HEK293T (cell line): ENCODE measurements around the gene ARVCF.

Experiments used
- CTCF ChIA-PET: fragments of 350-600 bp; formaldehyde crosslinking; extraction: SDS; loops from one replicate; lab custom pipeline; 2021; ENCODE audit warnings: antibody characterized with exemption, inconsistent platforms; lab: Yijun Ruan, JAX
- POLR2A ChIA-PET: fragments of 350-600 bp; formaldehyde crosslinking; extraction: SDS; loops from one replicate; lab custom pipeline; 2020; ENCODE audit warnings: antibody characterized with exemption, inconsistent platforms; lab: Yijun Ruan, JAX
- DNase-seq: peaks from one replicate; pipeline ENCODE4 v3.0.0; 2012; ENCODE audit warnings: mixed read lengths; ENCODE audit errors: extremely low spot score
- ARNT ChIP-seq: fragments of 450-650 bp; IDR thresholded peaks from 2 replicates; pipeline ENCODE4 v1.6.1; 2017; ENCODE audit warnings: mild to moderate bottlenecking
- BHLHE40 ChIP-seq: fragments of 450-650 bp; IDR thresholded peaks from 2 replicates; pipeline ENCODE4 v1.6.1; 2016; ENCODE audit warnings: mild to moderate bottlenecking, moderate library complexity, borderline replicate concordance
- CTBP1 ChIP-seq: fragments of 450-650 bp; IDR thresholded peaks from 2 replicates; pipeline ENCODE4 v1.6.1; 2016; ENCODE audit warnings: borderline replicate concordance
- ELF4 ChIP-seq: fragments of 450-650 bp; IDR thresholded peaks from 2 replicates; pipeline ENCODE4 v1.6.1; 2017; ENCODE audit warnings: antibody characterized with exemption
- FOXA1 ChIP-seq: fragments of 450-650 bp; IDR thresholded peaks from 2 replicates; pipeline ENCODE4 v1.6.1; 2016; ENCODE audit warnings: mild to moderate bottlenecking
- FOXK2 ChIP-seq: fragments of 450-650 bp; IDR thresholded peaks from 2 replicates; pipeline ENCODE4 v1.6.1; 2016; ENCODE audit warnings: mild to moderate bottlenecking
- FOXM1 ChIP-seq: fragments of 450-650 bp; IDR thresholded peaks from 2 replicates; pipeline ENCODE4 v1.6.1; 2017; ENCODE audit warnings: mild to moderate bottlenecking, borderline replicate concordance
- HDGF ChIP-seq: fragments of 450-650 bp; IDR thresholded peaks from 2 replicates; pipeline ENCODE4 v1.6.1; 2017; ENCODE audit warnings: antibody characterized with exemption, borderline replicate concordance
- L3MBTL2 ChIP-seq: fragments of 450-650 bp; conservative IDR thresholded peaks from 2 replicates; pipeline ENCODE4 v1.6.1; 2016; ENCODE audit warnings: mild to moderate bottlenecking
- LEF1 ChIP-seq: fragments of 450-650 bp; IDR thresholded peaks from 2 replicates; pipeline ENCODE4 v1.6.1; 2017; ENCODE audit warnings: mild to moderate bottlenecking, borderline replicate concordance
- NFRKB ChIP-seq: fragments of 450-650 bp; IDR thresholded peaks from 2 replicates; pipeline ENCODE4 v1.6.1; 2016; ENCODE audit warnings: mild to moderate bottlenecking, moderate library complexity
- PKNOX1 ChIP-seq: fragments of 450-650 bp; IDR thresholded peaks from 2 replicates; pipeline ENCODE4 v1.6.1; 2016
- SP1 ChIP-seq: fragments of 450-650 bp; IDR thresholded peaks from 2 replicates; pipeline ENCODE4 v1.6.1; 2017
- SUZ12 ChIP-seq: fragments of 450-650 bp; IDR thresholded peaks from 2 replicates; pipeline ENCODE4 v1.6.1; 2016; ENCODE audit warnings: mild to moderate bottlenecking
- TARDBP ChIP-seq: fragments of 450-650 bp; IDR thresholded peaks from 2 replicates; pipeline ENCODE4 v1.6.1; 2016
- ZNF384 ChIP-seq: fragments of 450-650 bp; IDR thresholded peaks from 2 replicates; pipeline ENCODE4 v1.6.1; 2016

Gene ARVCF

DNA sequence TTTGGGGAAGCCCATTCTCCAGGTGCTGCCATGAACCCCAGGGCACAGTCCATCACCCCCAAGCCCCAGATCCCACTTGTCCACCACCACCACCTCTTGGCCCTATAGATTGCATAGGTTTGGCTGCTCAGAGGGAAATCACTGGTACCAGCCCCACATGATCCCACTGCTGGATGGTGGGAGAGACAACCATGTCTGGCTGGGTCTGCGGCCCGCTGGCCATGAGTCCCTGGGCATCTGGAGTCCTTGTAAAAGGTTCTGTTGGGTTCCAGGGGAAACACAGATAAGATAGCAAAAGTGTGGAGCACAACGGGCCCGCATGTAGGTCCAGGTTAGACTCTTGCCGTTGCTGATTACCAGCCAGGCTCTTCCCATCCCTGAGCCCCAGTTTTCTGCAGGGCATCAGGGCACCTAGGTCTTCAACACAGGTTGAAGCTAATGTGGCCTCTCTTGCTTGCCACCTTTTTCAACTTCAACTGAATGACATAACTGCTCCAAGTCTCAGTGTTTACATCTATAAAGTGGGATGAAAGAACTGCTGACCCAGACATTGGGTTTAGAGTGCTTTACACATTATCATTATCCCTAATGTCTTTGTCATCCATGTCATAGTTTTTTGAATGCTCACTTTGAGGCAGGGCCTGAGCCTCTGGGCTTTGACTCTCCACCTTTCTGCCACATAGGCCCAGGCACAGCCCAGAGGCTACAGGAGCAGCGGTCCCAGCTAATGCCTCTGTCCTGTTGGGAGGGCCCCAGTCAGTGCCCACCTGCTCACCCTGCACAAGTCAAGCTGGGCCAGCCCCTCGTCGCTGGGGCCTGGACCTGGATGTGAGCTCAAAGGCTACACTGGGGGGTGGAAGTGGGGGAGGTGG is 3.3 kb upstream of the ARVCF start:
- no peak for DNase-seq
- ChIA-PET POLR2A (interaction anchor here (1.0 to 1.6 kb wide), 5 partner anchors 33 to 61 kb away, joined by 4 to 5 read pairs (median 4); partner anchors contain the start of gene DGCR8), CTCF (no interaction called here)
- TF ChIP-seq SUZ12 (no peak), NFRKB (no peak), BHLHE40 (no peak), PKNOX1 (no peak), SP1 (no peak), ELF4 (no peak), L3MBTL2 (no peak), ARNT (no peak), FOXM1 (no peak), HDGF (no peak), LEF1 (no peak), FOXA1 (no peak), FOXK2 (no peak), CTBP1 (no peak), TARDBP (no peak), ZNF384 (no peak)

DNA sequence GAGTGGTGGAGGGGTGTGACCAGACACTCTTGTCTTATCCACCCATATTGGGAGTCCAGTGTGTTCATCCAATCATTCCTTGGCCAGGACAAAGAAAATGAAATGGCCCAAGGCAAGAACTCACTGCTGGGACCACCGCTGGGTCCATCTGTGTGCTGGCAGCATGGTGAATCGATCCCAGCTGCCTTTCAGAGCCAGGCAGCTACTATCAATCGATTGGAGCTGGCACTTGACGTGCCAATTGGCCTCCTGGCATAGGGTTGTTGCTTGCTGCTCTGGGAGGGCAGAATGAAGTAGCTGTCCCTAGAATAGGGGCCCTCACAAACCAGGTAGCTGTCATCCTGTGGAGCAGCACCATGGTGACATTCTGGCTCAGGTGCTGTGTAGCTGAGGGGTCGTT is 1.4 kb upstream of the ARVCF start:
- ChIA-PET POLR2A (interaction anchor here (1.6 kb wide), 1 partner anchor 62 kb away, joined by 5 read pairs; the partner anchor contains the start of gene DGCR8), CTCF (no interaction called here)
- TF ChIP-seq ZNF384: no peak
- no peak for TF ChIP-seq PKNOX1
- TF ChIP-seq NFRKB: no peak
- TF ChIP-seq LEF1: no peak
- TF ChIP-seq CTBP1: no peak
- TF ChIP-seq L3MBTL2: no peak
- no peak for TF ChIP-seq ARNT
- TF ChIP-seq TARDBP: no peak
- no peak for TF ChIP-seq BHLHE40
- no peak for TF ChIP-seq FOXA1
- DNase-seq: no peak

GRCh38 chr22:20017622-20017958 is 967 bp upstream of the ARVCF start:
- ChIA-PET POLR2A (no interaction called here), CTCF (no interaction called here)
- no peak for DNase-seq
- TF ChIP-seq FOXM1: no peak

GRCh38 chr22:20015971-20016733 is 471 bp downstream of the ARVCF start:
- DNase-seq: peak; percentile 61
- ChIA-PET POLR2A (interaction anchor here (0.9 to 3.8 kb wide), 9 partner anchors 15 to 101 kb away, joined by 4 to 18 read pairs (median 5); partner anchors contain the start of genes COMT, DGCR8, TRMT2A and TXNRD2), CTCF (interaction anchor here (0.6 to 3.8 kb wide), 3 partner anchors 45 to 1075 kb away, joined by 3 to 35 read pairs (median 4); no protein-coding TSS in a partner anchor)
- TF ChIP-seq ARNT (0 out of 2 replicates have a peak, but pooled peaks have one; percentile 18), NFRKB (no peak)

- POLR2A ChIA-PET: interaction anchor here (1.0 to 3.8 kb wide), 8 partner anchors 14 to 73 kb away, joined by 4 to 18 read pairs (median 5); partner anchors contain the start of genes COMT, DGCR8 and TXNRD2
- CTCF ChIA-PET: interaction anchor here (1.2 to 3.8 kb wide), 4 partner anchors 41 to 49 kb away, joined by 4 to 35 read pairs (median 14); no protein-coding TSS in a partner anchor
- TF ChIP-seq ZNF384 (no peak), BHLHE40 (no peak), L3MBTL2 (no peak), FOXK2 (no peak), FOXA1 (no peak), LEF1 (no peak), PKNOX1 (no peak), ELF4 (no peak), HDGF (no peak), SUZ12 (no peak), CTBP1 (no peak), FOXM1 (no peak), ARNT (no peak), NFRKB (no peak), TARDBP (no peak), SP1 (no peak)
- no peak for DNase-seq
Measured at GRCh38 chr22:20015187-20015625, 1.4 kb downstream of the ARVCF start.
